Measurements from ENCODE around the gene KIF17.

The KIF17 gene

DNA sequence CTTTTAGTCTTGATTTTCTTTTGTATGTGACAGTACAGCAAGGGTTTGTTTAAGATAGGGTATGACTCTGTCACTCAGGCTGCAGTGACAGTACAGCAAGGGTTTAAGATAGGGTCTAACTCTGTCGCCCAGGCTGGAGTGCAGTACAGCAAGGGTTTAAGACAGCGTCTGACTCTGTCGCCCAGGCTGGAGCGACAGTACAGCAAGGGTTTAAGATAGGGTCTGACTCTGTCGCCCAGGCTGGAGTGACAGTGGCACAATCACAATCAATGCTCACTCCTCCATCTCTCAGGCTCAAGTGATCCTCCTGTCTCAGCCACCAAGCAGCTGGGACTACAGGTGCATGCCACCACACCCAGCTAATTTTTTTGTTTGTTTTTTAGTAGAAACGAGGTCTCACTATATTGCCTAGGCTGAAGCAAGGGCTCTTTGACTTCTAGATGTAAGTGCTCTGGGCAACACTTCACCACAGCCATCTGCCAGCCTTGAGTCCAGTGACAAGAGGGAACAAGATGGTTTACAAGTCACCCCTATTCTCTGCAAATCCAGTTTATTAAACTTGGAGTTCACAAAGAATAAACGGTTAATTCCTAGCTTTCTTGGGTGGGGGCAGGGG is 15.7 kb upstream of the KIF17 start:
- no peak overlapping the region for H3K27ac ChIP-seq
- H3K4me3 ChIP-seq (ENCODE audit: low read depth in 1 of 2, low read length in 1 of 2) = peak overlapping the region in 1 of 2 experiments; percentile 59
- peaks cover 25% of the 10 kb centered on the region for H3K36me3 ChIP-seq
- peaks cover 60% of the 10 kb centered on the region for H3K27me3 ChIP-seq
- peaks cover 15 to 25% of the 10 kb centered on the region in 2 experiments for H3K4me1 ChIP-seq (ENCODE audit: control insufficient read depth in 1 of 2, insufficient read depth in 1 of 2, low read depth in 1 of 2, low read length in 1 of 2)
- TF ChIP-seq, protein P1, sequence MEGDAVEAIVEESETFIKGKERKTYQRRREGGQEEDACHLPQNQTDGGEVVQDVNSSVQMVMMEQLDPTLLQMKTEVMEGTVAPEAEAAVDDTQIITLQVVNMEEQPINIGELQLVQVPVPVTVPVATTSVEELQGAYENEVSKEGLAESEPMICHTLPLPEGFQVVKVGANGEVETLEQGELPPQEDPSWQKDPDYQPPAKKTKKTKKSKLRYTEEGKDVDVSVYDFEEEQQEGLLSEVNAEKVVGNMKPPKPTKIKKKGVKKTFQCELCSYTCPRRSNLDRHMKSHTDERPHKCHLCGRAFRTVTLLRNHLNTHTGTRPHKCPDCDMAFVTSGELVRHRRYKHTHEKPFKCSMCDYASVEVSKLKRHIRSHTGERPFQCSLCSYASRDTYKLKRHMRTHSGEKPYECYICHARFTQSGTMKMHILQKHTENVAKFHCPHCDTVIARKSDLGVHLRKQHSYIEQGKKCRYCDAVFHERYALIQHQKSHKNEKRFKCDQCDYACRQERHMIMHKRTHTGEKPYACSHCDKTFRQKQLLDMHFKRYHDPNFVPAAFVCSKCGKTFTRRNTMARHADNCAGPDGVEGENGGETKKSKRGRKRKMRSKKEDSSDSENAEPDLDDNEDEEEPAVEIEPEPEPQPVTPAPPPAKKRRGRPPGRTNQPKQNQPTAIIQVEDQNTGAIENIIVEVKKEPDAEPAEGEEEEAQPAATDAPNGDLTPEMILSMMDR (IDR thresholded peaks at IDR 0.05) = no peak
- no peaks in the 10 kb centered on the region for H3K9me3 ChIP-seq

DNA sequence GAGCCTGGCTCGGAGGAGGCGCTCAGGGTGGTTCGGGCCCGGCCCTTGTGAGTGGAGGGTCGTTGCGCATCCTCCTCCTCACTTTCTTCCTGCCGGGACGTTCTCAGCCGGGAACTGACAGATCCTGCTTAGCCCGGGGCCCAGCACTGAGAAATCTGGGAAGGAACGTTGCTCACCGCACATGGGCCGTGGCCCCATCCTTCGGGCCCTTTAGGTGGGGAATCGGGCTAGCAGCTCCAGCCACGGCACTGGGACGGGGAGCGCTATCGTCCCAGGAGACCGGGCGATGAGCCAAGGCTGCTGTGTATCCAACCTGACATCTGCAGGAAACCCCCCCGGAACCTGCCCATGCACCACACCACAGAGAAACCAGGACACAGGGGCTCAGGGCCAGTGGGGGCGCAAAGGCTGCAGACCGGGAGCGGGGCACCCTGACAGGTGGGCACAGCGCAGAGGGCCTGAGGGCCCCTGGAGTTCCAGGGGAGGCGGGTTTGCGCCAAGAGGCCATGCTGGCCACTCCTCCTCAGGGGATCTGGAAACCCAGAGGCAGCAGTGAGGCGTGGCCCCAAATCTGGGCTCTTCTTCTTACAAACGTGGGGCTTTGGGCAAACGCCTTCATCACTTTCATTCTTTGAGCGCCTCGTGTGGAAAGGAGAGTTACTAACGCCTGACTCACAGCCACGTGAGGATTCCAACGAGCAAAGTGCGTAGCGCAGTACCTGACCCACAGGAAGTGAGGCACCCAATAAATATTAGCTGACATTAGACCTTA is 15.0 kb upstream of the KIF17 start, which contains the start of gene SH2D5:
Gene SH2D5 (minus strand): TSS at position 116 of the 772 bp plus-strand sequence. CDS start 4,659 bp downstream, outside the sequence.
- H3K4me1 ChIP-seq (ENCODE audit: control insufficient read depth in 1 of 2, insufficient read depth in 1 of 2, low read depth in 1 of 2, low read length in 1 of 2) = peaks cover 18 to 25% of the 10 kb centered on the region in 2 experiments
- peaks cover 67% of the 10 kb centered on the region for H3K27me3 ChIP-seq
- H3K9me3 ChIP-seq = no peaks in the 10 kb centered on the region
- H3K4me3 ChIP-seq (ENCODE audit: low read depth in 1 of 2, low read length in 1 of 2) = peak within 1 kb of the TSS; percentile 38 to 59
- TF ChIP-seq, protein P1 (IDR thresholded peaks at IDR 0.05) = no peak
- peaks cover 22% of the 10 kb centered on the region for H3K36me3 ChIP-seq
- no peak within 1 kb of the TSS for H3K27ac ChIP-seq

- H3K27ac ChIP-seq = no peak overlapping the region
- TF ChIP-seq, protein P1 (IDR thresholded peaks at IDR 0.05) = no peak
- peaks cover 18 to 25% of the 10 kb centered on the region in 2 experiments for H3K4me1 ChIP-seq (ENCODE audit: control insufficient read depth in 1 of 2, insufficient read depth in 1 of 2, low read depth in 1 of 2, low read length in 1 of 2)
Observed at GRCh38 chr1:20732071-20732587, 14.3 kb upstream of the KIF17 start.

GRCh38 chr1:20731057-20731991 is 13.5 kb upstream of the KIF17 start:
- Histone ChIP-seq H3K27me3 (peaks cover 75% of the 10 kb centered on the region), H3K4me1 (ENCODE audit: control insufficient read depth in 1 of 2, insufficient read depth in 1 of 2, low read depth in 1 of 2, low read length in 1 of 2) (peaks cover 18 to 25% of the 10 kb centered on the region in 2 experiments), H3K36me3 (peaks cover 12% of the 10 kb centered on the region), H3K9me3 (no peaks in the 10 kb centered on the region), H3K27ac (no peak overlapping the region), H3K4me3 (ENCODE audit: low read depth in 1 of 2, low read length in 1 of 2) (peak overlapping the region in 1 of 2 experiments; percentile 59)
- TF ChIP-seq, protein P1 (IDR thresholded peaks at IDR 0.05) = no peak

More at GRCh38 chr1:20732071-20732587, 14.3 kb upstream of the KIF17 start:
- Histone ChIP-seq H3K4me3 (ENCODE audit: low read depth in 1 of 2, low read length in 1 of 2) (peak overlapping the region; percentile 38 to 59), H3K36me3 (peaks cover 15% of the 10 kb centered on the region), H3K27me3 (peaks cover 72% of the 10 kb centered on the region), H3K9me3 (no peaks in the 10 kb centered on the region)

DNA sequence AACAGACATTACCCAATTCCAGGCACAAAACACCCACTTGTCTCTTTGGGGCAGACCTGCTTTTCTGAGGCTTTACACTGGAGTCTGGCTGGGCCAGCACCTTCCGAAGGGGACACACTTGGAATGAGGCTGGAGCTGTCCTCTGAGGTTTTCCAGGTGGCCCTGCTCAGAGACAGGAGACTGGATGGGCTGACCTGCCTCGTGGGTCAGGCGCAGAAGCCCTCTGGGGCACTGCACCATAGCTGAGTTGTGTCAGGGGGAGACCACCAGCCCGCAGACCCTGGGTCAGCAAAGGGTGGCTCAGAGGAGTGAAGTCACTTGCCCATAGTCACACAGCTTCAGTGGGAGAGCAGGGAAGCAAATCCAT is 12.9 kb upstream of the KIF17 start:
- no peak overlapping the region for H3K4me3 ChIP-seq (ENCODE audit: low read depth in 1 of 2, low read length in 1 of 2)
- H3K27ac ChIP-seq = no peak overlapping the region
- peaks cover 82% of the 10 kb centered on the region for H3K27me3 ChIP-seq

More for the DNA sequence above, 12.9 kb upstream of the KIF17 start:
- H3K36me3 ChIP-seq = peaks cover 6% of the 10 kb centered on the region
- TF ChIP-seq, protein P1 (IDR thresholded peaks at IDR 0.05) = no peak
- H3K9me3 ChIP-seq = no peaks in the 10 kb centered on the region
- peaks cover 18 to 25% of the 10 kb centered on the region in 2 experiments for H3K4me1 ChIP-seq (ENCODE audit: control insufficient read depth in 1 of 2, insufficient read depth in 1 of 2, low read depth in 1 of 2, low read length in 1 of 2)

Data from neutrophil (primary cell).